HepG2 (cell line): ENCODE results near the gene IRF7. TPM values are rescaled to one million over a fixed set of nuclear protein-coding genes. Genes with fewer than 3 reads are reported as not detected.

ENCODE experiments used
- ATAC-seq: fragments of 200-7000 bp; cut with Tn5 transposase; 3 replicates; pipeline ENCODE4 v1.9.1; 2020; ENCODE audit warnings: mild to moderate bottlenecking, moderate library complexity
- BruUV-seq: library from RNA; stranded (reverse); fragments of 400-500 nt; replicated peaks from 2 replicates; lab custom pipeline; 2021; lab: Mats Ljungman, UMichigan
- CTCF ChIA-PET: fragments of 300-600 bp; formaldehyde crosslinking; extraction: SDS; loops from one replicate; lab custom pipeline; 2021; ENCODE audit warnings: low total read pairs, inconsistent platforms, low intra/inter-chr PET ratio; lab: Yijun Ruan, JAX
- POLR2A ChIA-PET: fragments of 350-600 bp; sonication (Branson Sonifier 250); formaldehyde crosslinking; loops from one replicate; lab custom pipeline; 2020; ENCODE audit warnings: antibody characterized with exemption, inconsistent platforms; lab: Yijun Ruan, JAX
- DNase-seq: peaks from one replicate; pipeline ENCODE4 v3.0.0-alpha.2; 2015; ENCODE audit warnings: low spot score
- FAIRE-seq: peaks from 3 replicates; lab custom pipeline; 2011; peaks lifted over from hg19 to GRCh38; lab: Jason Lieb, UNC
- H2AFZ ChIP-seq: one replicate; pipeline ENCODE4 v1.6.1; 2011; ENCODE audit warnings: low read length, inconsistent platforms
- H3K27ac ChIP-seq: fragments of 300-600 bp; 3 replicates; pipeline ENCODE4 v1.8.0; 2011; ENCODE audit warnings: mixed run types, mild to moderate bottlenecking, mixed read lengths, low read length, inconsistent platforms; ENCODE audit not compliant: insufficient read depth; ENCODE audit errors: extremely low read length
- H3K27me3 ChIP-seq, 2 experiments: fragments of 200-600 bp in 1 of 2; 2 replicates in 1 of 2; 3 replicates in 1 of 2; pipeline versions ENCODE4 v1.6.0 to v1.8.0; 2011; ENCODE audit warnings: low read length in 2 of 2, mild to moderate bottlenecking in 2 of 2, moderate library complexity in 2 of 2, inconsistent platforms in 1 of 2; ENCODE audit not compliant: insufficient read depth in 2 of 2, control insufficient read depth in 1 of 2
- H3K36me3 ChIP-seq, 2 experiments: fragments of 200-600 bp in 1 of 2; replicated peaks in 1 of 2; 2 replicates in 1 of 2; 3 replicates in 1 of 2; pipeline versions ENCODE4 v1.5.1 to v1.8.0; 2011; ENCODE audit warnings: low read length in 2 of 2, inconsistent platforms in 1 of 2; ENCODE audit not compliant: insufficient read depth in 2 of 2, control insufficient read depth in 1 of 2
- H3K4me1 ChIP-seq: 2 replicates; pipeline ENCODE4 v1.5.1; 2012; ENCODE audit warnings: low read length, inconsistent platforms; ENCODE audit not compliant: insufficient read depth
- H3K4me2 ChIP-seq: 2 replicates; pipeline ENCODE4 v1.6.0; 2011; ENCODE audit warnings: low read depth, low read length, inconsistent platforms
- H3K4me3 ChIP-seq, 3 experiments: fragments of 200-600 bp in 1 of 3; sonication (generic), shearing (Covaris generic) in 1 of 3; replicated peaks in 1 of 3; 2 replicates each; pipeline ENCODE4 v1.5.1; 2011 to 2016; ENCODE audit warnings: low read length in 3 of 3, inconsistent platforms in 2 of 3, low read depth in 2 of 3, mild to moderate bottlenecking in 2 of 3, control low read depth in 1 of 3, mixed read lengths in 1 of 3; ENCODE audit not compliant: insufficient read depth in 1 of 3
- H3K79me2 ChIP-seq: one replicate; pipeline ENCODE4 v1.6.1; 2011; ENCODE audit warnings: low read length, inconsistent platforms; ENCODE audit not compliant: insufficient read depth
- H3K9ac ChIP-seq: 2 replicates; pipeline ENCODE4 v1.6.0; 2011; ENCODE audit warnings: mild to moderate bottlenecking, low read depth, low read length, inconsistent platforms; ENCODE audit not compliant: insufficient read depth
- H3K9me3 ChIP-seq: 2 replicates; pipeline ENCODE4 v1.5.1; 2012; ENCODE audit warnings: mild to moderate bottlenecking, low read length
- H4K20me1 ChIP-seq: 2 replicates; pipeline ENCODE4 v1.6.0; 2011; ENCODE audit warnings: inconsistent platforms, mild to moderate bottlenecking, low read length, moderate library complexity; ENCODE audit not compliant: insufficient read depth
- AGO2 ChIP-seq: fragments of 200-400 bp; formaldehyde crosslinking; optimal IDR thresholded peaks from 2 replicates; pipeline ENCODE3; 2017; ENCODE audit warnings: mild to moderate bottlenecking, low read depth, low read length, moderate library complexity
- ATF6 ChIP-seq: sonication (generic); formaldehyde crosslinking; conservative IDR thresholded peaks from 2 replicates; pipeline ENCODE4 v1.4.0; 2020; ENCODE audit warnings: missing genetic modification reagents
- WGBS: methylation state at CpG from one replicate; pipeline ENCODE4 v1.1.6; 2017; ENCODE audit warnings: low lambda C conversion rate; 5-methylcytosine and 5-hydroxymethylcytosine counted together
- in situ Hi-C: cut with HindIII; loops from 2 replicates; pipeline ENCODE4 v1.10.0; 2017; ENCODE audit warnings: low pct_unique_long_range_greater_than_20kb; ENCODE audit not compliant: extremely low pct_ligation_motif_present
- intact Hi-C: fragments of 100-400 bp; cut with micrococcal nuclease; formaldehyde crosslinking; loops from one replicate; pipeline ENCODE4 v1.10.0; 2022; ENCODE audit not compliant: unreplicated experiment
- polyA plus RNA-seq, 8 experiments: library from polyadenylated mRNA; depleted of rRNA in 3 of 8; stranded (reverse) in 7 of 8; unstranded in 1 of 8; fragments of >200 nt; fragmentation: Illumina TruSeq in 4 of 8; extraction: Trizol in 4 of 8; gene quantifications; 2 replicates each; pipeline versions ENCODE4 v1.2.1 to v1.2.3, GENCODE V29; 2011 to 2016; ENCODE audit warnings: low read depth in 4 of 8, missing spikeins in 1 of 8, mixed read lengths in 1 of 8; ENCODE audit not compliant: insufficient read depth in 1 of 8
- total RNA-seq, 5 experiments: library from RNA; depleted of rRNA; stranded (reverse); fragments of >200 nt; fragmentation: Illumina TruSeq; extraction: Trizol; gene quantifications; 2 replicates each; pipeline ENCODE4 v1.2.3, GENCODE V29; 2016; ENCODE audit warnings: low read depth in 1 of 5

Gene IRF7
- total and polyA plus RNA-seq, 2 of the 13 experiments (the other 11 are each of a cell fraction or from before 2014, with no cell fraction given) = not detected

GRCh38 chr11:616320-617198 is 809 bp upstream of the IRF7 start:
- ChIA-PET CTCF (no interaction called here), POLR2A (no interaction called here)
- 96% methylated on average over 33 of the region's 39 CpGs for WGBS
- BruUV-seq = no TSS peak
- ATAC-seq (no peak), FAIRE-seq (no peak), DNase-seq (no peak)
- in situ Hi-C loops = no loop called here
- Histone ChIP-seq H3K4me3 (no peak overlapping the region), H3K27ac (no peak overlapping the region), H3K9me3 (no peaks in the 10 kb centered on the region), H3K79me2 (no peaks in the 10 kb centered on the region), H3K4me2 (no peak overlapping the region), H4K20me1 (peaks cover 3% of the 10 kb centered on the region; the same call in 1 of the 2 replicates), H3K27me3 (no peaks in the 10 kb centered on the region), H3K4me1 (no peaks in the 10 kb centered on the region), H3K36me3 (peaks cover 12 to 33% of the 10 kb centered on the region in 2 experiments; a peak in 4 of 5 replicates), H3K9ac (no peak overlapping the region), H2AFZ (no peak overlapping the region)
- no peak for TF ChIP-seq ATF6 (CRISPR knock-in tag)
- TF ChIP-seq AGO2 = peak; percentile 74
- intact Hi-C loops = loop anchor here (10.0 kb wide), 1 partner anchor 62 kb away; no protein-coding TSS in a partner anchor
